ENCODE results near the gene PLCB3.

GRCh38 chr11:64246871-64247728, 4.2 kb upstream of the PLCB3 start, which contains the start of gene PPP1R14B:
- TF ChIP-seq EZH2 (IDR thresholded peaks at IDR 0.05; ENCODE audit: low read length, missing control alignments), result no peak
- TF ChIP-seq, protein P1, sequence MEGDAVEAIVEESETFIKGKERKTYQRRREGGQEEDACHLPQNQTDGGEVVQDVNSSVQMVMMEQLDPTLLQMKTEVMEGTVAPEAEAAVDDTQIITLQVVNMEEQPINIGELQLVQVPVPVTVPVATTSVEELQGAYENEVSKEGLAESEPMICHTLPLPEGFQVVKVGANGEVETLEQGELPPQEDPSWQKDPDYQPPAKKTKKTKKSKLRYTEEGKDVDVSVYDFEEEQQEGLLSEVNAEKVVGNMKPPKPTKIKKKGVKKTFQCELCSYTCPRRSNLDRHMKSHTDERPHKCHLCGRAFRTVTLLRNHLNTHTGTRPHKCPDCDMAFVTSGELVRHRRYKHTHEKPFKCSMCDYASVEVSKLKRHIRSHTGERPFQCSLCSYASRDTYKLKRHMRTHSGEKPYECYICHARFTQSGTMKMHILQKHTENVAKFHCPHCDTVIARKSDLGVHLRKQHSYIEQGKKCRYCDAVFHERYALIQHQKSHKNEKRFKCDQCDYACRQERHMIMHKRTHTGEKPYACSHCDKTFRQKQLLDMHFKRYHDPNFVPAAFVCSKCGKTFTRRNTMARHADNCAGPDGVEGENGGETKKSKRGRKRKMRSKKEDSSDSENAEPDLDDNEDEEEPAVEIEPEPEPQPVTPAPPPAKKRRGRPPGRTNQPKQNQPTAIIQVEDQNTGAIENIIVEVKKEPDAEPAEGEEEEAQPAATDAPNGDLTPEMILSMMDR (conservative IDR thresholded peaks at IDR 0.05 in 1 of 2, IDR thresholded peaks at IDR 0.05 in 1 of 2; ENCODE audit: low read depth in 1 of 2, low read length in 2 of 2), result no peak

Data from fibroblast of lung (primary cell).